Measurements from ENCODE around the gene C6orf47.

DNA sequence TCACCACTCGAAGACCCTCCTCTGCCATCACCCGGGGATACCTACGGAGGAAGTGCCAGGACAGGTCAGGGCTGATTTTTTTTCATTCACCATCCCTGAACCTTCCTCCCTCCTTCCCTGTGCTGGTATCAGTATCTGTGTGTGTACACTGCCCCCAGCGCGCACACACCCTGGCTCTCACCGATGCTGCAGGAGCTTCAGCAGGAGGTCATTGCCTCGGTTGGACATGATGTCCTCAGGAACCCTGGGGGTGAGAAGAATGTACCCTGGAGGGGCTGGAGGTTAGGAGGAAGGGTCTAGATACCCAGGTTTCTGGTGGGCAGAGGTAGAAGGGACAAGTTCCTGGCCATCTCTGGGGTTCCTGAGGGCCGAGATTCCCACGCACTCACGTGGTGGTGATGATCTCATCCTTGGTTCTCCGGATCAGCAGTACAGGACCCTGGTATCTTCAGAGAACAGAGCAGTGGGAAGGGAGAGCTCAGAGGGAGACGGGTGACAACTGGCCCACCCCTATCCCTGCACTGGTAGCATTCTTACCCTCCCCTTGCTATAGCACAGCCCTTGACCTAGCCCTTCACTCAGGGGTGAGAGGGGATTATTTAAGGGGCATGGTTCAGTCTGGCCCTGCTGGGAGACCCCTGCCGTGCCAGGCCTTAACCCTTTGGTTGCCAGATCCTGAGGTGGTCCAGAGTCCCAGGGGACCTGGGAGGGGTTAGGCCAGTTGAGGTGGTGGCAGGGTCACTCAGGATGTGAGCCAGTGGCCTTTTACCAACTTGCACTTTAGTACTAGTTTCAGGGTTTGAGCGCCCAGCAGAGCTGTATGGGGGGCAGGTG, 27.5 kb upstream of the C6orf47 start:
- TF ChIP-seq, protein P1, sequence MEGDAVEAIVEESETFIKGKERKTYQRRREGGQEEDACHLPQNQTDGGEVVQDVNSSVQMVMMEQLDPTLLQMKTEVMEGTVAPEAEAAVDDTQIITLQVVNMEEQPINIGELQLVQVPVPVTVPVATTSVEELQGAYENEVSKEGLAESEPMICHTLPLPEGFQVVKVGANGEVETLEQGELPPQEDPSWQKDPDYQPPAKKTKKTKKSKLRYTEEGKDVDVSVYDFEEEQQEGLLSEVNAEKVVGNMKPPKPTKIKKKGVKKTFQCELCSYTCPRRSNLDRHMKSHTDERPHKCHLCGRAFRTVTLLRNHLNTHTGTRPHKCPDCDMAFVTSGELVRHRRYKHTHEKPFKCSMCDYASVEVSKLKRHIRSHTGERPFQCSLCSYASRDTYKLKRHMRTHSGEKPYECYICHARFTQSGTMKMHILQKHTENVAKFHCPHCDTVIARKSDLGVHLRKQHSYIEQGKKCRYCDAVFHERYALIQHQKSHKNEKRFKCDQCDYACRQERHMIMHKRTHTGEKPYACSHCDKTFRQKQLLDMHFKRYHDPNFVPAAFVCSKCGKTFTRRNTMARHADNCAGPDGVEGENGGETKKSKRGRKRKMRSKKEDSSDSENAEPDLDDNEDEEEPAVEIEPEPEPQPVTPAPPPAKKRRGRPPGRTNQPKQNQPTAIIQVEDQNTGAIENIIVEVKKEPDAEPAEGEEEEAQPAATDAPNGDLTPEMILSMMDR (IDR thresholded peaks at IDR 0.05; ENCODE audit: poor library complexity, severe bottlenecking): no peak
- TF ChIP-seq EP300 (conservative IDR thresholded peaks at IDR 0.05; ENCODE audit: poor library complexity, severe bottlenecking) (no peak), POLR2AphosphoS5 (IDR thresholded peaks at IDR 0.05) (no peak)

All from neural cell (in vitro differentiated cells).